Measurements from ENCODE around the gene GPR26.

The GPR26 gene, protein sequence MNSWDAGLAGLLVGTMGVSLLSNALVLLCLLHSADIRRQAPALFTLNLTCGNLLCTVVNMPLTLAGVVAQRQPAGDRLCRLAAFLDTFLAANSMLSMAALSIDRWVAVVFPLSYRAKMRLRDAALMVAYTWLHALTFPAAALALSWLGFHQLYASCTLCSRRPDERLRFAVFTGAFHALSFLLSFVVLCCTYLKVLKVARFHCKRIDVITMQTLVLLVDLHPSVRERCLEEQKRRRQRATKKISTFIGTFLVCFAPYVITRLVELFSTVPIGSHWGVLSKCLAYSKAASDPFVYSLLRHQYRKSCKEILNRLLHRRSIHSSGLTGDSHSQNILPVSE

DNA sequence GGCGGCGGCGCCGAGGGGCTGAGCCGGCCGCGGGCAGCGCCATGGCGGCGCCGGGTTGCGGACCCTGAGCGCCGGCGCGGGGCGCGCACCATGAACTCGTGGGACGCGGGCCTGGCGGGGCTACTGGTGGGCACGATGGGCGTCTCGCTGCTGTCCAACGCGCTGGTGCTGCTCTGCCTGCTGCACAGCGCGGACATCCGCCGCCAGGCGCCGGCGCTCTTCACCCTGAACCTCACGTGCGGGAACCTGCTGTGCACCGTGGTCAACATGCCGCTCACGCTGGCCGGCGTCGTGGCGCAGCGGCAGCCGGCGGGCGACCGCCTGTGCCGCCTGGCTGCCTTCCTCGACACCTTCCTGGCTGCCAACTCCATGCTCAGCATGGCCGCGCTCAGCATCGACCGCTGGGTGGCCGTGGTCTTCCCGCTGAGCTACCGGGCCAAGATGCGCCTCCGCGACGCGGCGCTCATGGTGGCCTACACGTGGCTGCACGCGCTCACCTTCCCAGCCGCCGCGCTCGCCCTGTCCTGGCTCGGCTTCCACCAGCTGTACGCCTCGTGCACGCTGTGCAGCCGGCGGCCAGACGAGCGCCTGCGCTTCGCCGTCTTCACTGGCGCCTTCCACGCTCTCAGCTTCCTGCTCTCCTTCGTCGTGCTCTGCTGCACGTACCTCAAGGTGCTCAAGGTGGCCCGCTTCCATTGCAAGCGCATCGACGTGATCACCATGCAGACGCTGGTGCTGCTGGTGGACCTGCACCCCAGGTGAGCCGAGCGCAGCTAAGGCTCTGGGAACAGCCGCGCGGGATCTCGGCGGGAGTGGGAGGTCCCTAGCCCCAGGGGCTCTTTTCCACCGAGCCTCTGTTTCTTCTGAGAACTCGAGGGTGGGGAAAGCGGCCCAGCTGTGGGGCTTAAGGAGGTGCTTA, at the start of gene GPR26:
TSS of gene GPR26 (plus strand) at position 38 of the 919 bp plus-strand sequence. CDS start at position 91, 53 bp downstream.
- DNase-seq: no peak

DNA sequence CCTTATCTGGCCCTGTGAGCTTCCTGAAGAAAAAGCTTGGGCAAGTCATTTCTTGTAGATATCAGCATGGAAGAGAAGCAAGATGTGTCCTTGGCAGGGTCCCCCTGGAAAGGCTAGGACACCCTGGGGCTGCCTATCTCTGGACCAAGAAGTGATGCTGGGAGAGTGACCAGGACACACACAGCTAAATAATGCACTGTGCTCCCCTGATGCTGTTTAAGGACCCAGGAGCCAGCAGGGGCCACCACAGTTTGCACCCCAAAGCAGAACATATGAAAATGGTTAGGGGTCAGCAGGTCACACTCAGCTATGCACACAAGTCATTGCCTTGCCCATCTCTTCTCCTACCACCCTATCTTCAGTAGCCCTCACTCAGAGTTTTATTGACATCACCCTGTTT, 47.9 kb upstream of the GPR26 start:
- no peak for DNase-seq

DNA sequence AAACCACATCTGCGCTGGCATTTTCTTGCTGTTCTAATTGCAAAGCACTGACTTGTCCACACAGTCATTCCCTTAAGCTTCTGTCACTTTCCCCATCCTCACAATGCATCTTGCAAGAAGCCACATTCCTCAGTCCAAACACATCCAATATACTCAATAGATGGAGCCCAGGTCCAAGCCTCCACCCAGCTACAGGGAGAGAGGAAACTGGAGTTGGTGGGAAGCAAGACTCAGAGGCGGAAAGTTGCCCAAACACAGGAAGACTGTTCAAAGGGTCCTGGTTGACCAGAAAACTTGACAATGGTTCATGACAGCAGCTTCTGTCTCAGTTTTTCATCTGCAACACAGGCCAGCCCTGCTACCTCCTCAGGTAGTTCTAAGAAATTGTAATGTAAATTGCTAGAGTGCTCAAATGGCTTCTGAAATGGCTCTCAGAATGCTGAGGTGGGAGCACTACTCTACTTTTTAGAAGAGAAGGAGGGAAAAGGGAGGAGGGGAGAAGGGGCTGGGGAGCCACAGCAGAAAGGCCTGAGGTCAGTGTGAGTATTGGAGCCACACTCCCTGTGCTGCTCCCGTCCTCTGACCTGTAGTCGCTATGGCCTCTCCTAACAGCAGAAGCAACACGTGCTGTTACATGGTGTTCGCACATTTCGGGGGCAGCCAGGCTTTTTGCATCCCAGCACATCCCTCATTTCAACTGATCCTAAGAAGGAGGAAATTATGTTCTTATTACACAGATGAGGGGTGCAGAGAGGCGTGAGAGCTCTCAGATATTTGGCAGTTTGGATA, 46.9 kb upstream of the GPR26 start:
- DNase-seq: no peak

DNA sequence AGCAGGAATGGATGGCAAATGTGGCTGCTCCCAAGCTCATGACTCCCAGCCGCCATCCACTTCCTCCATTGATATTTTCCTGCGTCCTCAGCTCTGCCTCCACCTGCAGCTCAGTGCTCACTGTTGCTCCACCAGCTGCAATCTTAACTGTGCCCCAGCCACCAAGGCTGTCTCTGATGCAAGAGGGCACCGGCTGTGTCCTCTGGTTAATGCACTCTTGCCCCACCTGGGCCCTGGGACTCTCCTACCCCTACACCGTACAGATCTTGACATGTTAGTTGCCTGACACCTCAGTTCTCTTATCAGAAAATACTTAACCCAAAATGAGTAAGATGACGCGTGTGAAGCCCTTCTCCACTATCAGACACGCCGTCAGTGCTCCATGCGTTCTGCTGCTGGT, 45.5 kb upstream of the GPR26 start:
- DNase-seq: no peak

DNA sequence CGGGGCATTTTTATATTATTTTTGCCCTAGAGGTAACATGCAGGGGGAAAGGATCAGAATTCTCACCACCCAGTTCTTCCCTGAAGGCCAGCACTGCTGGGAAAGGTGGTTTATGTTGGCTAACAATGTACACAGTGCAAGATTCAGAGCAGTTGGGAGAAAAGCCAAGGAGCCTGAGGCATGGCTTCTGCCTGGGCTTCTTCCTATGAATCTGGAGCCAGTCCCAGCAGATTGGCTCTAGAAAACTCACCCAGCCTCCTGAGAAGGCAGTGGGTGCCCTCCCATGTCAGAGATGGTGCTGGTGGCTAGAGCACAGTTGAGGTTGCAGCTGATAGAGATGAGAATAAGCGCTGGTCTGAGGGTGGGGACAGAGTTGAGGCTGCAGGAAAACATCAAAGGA, 44.7 kb upstream of the GPR26 start:
- DNase-seq: no peak

DNA sequence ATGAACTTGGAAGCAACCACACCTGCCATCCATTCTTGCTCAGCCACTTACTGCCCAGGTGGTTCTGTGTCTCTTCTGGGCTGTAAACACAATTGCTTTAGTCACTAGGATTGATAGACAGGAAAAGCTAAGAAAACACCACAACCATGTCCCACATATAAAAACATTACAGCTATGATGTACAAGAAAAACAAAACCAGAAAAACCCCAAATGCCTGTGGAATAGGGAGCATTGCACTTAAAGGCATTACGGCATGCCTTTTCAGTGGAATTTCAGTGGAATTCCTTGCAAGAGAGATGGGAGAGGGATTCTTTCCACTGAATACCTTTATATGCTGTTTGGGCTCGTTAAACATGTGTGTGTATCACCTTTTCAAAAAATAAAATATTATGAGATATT, 44.2 kb upstream of the GPR26 start:
- DNase-seq: no peak

DNA sequence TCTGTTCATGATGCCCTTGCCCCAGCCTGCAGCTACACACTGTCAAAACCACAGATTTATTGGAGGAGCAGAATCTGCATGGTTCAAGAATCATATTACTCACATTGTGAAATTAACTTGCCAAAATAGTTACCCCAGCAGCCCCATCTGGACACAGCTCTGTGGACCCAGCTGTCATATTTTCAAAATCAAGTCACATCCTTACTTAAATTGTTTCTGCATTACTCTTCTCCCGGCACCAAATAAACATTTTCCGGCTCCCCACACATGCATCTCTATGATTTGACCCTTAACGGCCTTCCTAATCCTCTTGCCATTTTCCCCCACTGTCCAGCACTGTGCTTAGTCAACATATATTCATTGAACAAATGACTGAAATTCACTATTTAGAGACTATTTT, 43.8 kb upstream of the GPR26 start:
- DNase-seq: peak; percentile 24

DNA sequence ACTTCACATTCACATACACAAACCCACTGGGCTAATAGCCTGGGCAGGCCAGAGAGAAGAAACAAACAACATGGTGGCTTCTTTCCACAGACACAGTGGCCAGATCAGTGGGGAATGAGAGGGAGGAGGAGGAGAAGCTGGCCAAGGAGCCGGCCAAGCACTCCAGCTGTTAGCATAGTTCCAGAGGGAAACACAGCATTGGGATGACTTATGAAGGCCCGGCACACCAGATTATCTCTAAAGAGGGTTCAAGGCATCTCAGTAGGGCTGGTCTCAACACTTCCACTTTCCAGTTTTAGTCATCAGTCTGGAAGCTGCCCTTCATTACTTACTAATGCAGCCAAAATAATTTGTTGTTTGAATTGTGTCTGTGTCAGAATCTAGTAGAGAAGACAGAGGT, 42.1 kb upstream of the GPR26 start:
- no peak for DNase-seq

DNA sequence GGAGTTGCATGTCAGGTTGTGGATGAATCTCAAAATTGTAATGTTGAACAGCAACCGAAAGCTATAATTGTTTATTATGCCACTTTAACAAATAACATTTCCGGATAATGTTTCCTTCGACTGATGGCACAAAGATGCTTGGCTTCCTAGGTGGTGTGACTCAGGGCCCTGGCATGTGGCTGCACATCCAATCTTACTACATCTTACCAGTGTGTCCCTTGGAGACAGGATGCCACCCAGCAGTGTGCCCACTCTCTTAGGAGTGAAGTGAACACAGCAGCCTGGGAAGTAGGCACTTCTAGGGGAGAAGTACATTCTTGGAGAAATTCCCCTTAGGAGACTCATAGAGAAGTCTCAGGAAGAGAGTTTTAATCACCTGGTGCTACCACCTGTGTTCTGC, 33.0 kb upstream of the GPR26 start:
- no peak for DNase-seq

DNA sequence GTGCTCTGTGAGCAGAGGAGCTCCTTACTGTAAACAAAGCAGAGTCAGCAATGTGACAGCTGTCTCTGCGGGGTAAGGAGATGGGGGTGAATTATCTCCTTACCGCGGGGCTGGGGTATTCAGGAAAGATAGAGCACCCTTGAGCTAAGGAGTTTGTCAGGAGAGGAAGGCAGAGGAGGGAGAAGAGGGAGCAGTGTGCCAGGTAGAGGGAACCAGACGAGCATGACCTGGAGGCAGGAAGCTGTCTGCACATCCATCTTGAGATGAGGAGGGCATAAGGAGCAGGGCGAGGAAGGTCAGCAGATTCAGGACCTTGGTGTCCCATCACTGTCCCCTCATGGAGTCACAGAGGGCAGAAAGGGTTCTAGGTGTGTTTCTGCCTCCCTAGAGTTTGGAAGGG, 32.5 kb upstream of the GPR26 start:
- no peak for DNase-seq

DNA sequence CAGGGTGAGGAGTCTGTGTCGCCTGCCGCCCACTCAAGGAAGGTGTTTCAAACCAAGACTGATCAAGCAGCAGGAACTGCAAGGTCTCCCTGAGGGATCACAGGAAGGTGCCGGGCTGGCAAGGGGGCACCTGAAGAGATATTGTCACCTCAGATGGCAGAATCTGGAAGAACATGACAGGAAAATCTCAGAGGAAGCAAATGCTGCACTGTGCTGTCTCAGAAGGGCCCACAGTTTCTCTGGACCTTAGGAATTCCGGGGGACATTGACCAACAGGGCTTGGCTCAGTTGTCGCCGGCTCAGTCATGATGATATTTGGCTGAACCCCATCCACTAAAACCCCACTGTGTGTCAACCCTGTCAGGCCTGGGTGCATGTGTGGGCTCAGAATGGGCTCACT, 31.9 kb upstream of the GPR26 start:
- DNase-seq: no peak

DNA sequence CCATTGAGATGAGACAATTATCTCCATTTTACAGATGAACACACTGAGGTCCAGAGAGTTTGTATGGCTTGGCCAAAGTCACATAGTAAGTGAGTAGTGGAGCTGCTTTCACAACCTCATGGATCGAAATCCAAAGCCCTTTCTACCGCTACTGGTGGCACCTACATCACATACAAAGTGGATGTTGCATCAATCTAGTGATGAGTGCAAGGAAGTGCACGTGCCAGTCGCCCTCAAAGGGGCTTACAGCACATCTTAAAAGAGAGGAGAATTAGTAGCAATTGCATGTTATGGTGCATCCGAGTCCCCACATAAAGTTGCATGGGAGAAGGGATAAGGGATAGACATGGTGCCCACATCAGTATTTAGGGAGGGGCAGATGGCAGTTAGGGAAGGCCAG, 31.0 kb upstream of the GPR26 start:
- DNase-seq: no peak

DNA sequence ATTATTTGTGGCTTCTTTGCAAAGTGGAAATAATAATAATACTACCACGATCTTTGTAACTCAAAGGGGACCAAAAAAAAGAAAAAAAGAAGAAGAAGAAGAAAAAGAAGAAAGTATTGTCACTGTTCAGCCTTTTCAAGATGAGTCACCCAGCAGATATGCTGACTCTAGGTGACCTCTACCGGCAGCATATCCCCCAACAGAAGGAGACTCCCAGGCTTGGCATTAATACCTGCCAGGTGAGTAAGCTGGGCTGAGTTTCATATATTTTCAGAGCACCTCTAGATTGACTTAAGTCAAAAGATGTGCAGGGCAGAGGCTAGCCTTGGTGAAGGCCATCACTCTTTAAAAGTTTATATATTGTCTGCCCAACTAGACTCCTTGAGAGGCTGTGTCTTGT, 30.4 kb upstream of the GPR26 start:
- DNase-seq: no peak

DNA sequence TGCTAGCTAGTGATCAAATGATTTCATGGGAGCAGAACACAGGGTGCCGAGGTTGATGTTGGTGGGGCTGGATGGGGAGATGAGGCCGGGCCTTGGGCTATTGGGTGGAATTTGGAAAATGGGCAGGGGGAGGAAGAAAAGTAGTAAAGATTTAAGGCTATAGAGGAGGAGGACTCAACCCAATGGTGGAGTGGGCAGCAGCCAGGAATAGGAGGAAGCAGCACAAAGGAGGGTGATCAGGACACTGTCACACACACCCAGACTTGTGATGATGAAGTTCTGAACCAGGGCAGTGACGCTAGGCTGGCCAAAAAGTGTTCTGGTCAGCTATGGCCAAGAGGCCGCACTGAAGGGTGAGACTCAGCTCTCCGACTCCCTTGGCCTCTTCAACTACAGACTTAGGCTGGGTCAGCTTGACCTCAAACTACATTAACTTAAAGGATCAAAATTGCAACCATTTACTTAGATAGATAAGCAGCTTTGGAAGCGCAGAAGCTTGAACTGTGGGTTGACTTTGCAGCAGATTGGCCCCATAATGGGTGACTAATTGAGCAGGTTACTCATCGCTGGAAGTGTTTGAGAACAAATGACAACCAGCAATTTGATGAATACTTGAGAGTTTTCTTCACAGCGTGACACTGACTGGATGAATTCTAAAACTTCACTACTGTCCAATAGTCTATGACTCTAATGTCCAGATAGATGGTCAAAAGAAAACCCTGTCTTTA, 29.4 kb upstream of the GPR26 start:
- no peak for DNase-seq

DNA sequence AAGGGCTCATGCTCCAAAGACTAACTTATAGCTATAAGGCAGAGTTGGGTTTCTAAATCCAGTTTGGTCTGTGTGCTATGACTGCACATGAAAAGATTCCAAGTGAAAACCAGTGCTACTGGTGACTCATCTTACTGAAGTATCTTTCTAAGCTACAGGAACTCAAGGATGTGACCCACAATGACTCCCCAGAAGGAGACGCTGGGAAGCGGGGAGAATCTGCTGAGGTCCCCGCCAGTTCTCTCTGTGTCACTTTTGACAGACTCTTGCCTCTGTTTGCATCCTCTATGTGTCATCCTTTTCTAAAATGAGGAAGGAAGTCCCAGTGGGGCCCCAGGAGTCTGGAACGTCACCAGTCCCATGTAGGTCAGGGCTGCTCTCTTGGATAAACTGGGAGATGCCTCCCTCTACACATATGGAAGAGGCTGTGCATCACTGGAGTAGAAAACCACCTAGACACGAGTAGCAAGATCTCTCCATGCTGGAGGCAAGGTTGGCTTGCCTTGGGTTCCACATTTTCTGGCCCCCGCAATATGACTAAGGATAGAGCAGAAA, 28.8 kb upstream of the GPR26 start:
- DNase-seq: no peak

DNA sequence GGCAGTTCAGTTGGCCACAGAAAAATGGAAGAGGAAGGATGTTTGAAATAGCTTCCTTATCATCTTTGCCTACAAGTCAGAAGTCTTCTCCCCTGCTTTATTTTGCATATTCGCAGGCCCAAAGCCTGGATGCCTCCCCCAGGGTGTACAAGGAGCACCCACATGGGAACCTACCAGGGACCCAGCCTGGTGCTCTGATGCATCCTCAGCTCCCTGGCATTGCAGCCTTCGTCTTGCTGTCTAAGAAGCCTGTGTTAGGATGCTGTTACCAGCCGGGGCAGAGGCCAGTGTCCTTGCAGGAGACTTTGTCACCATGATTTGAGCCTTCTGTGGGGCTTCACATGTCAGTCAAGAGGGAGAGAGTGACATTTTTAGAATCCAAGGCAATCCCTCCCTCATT, 27.0 kb upstream of the GPR26 start:
- DNase-seq: no peak

DNA sequence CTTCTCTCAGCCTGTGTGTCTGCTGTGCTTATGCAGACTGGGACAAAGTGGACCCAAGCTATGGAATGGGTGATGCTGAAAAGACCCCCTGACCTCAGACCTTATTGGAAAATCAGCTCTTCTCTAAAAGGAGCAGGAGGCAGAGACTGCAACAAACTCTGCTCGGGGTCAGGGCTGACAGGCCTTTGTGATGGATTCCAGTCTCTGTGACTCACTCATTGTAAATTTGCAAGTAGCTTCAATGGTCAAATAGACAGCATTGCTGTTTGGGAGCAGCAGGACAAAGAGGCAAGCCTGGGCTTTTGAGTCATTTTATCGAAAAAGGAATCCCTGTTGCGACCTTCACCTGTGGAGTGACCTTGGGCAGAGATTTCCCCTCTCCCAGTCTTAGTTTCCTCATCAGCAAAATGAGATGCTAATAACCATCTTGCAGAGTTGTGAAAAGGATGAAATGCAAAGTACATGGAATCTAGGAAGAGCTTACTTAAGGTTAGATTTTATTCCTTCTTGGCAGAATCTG, 26.1 kb upstream of the GPR26 start:
- no peak for DNase-seq

DNA sequence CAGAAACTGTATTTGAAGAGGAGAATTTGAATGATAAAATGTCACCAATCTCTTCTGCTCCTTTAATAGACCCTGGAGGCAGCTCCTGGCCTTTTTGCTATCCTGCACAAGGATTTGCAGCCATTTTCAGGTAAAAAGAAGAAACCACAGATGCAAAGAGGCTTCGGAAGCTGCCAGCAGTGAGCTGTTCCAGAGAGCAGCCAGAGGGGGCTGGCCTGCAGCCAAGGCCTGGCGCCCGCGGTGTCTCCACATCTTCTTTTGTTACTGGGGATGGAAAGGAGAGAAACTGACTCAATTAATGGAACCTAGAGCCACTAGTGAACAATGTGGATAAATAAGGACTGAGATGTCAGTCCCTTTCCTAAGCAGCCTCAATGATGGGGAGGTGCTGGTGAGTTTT, 23.9 kb upstream of the GPR26 start:
- DNase-seq: no peak

DNA sequence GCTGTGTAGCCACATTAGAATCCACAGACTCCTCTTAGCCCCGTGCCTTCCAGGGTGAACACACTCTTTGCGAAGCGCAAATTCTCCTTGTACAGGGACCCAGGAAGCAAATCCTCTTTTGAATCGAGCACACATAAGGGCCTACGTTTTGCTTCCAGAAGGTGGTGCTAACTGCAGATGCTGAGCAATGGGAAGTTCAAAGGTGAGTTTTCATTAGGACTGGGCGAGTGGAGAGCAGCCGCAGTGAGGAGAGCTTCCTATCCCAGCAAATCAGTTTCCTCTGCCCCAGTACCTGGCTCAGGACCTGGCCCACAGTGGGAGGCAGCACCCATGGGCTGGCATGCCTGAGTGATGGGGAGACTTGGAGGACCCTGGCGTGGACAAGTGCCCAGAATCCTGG, 23.5 kb upstream of the GPR26 start:
- no peak for DNase-seq

DNA sequence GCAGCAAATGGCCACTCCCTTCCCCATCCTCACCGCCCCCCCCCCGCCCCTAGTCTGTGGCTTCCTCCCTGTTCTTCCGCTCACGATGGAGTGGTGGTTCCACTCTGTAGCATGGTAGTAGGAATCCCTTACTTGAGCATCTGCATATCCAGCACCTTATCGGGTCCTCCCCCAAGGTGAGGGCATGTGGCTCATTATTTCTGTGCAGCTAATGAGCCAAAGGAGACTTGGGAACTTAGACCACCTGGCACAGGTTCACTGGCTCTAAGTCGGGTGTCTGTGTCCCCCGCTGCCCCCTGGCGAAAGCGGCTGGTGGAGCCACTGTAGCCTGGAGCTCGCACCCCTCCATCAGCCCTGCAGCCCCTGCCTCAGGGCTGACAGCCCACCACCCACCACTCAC, 22.8 kb upstream of the GPR26 start:
- DNase-seq: no peak

DNA sequence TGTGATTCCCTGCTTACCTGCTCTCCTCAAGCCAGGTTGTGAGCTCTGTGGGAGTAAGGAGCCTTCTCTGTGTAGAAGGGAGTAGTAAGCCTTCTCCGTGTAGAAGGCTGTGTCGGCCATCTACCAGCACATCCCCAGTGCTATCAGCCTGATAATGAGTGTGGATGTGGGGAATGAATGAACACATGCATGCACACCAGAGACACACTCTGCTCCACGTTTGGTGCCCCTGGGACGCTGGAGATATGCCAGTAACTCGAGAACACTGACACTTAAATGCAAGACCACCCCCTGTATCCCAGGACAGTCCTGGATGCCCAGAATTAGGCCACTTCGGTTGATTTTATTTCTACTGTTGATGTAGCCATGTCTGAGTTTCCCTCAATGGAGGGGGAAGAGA, 21.1 kb upstream of the GPR26 start:
- DNase-seq: no peak

DNA sequence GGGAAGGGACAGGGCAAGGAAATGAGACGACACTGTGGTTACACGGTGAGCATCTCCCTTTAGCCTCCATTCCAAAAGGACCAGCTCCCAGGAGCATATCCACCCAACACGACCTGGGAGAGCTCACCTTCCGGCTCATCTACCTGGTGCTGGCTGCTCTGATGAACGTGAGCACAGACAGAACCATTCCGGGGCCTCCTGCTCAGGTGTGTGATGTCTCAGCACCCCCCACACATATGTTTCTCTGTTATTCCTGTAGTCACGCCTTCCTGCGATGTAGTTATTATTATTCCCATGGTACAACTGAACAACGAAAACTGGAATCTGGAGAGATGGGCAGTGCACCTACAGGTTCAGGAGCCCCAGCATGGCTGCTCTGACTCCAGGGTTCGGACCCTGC, 20.5 kb upstream of the GPR26 start:
- no peak for DNase-seq

Data from DMS 273 treated with DMSO at 0.1 percent for 48 hours (cell line).